A549 (cell line): Measurements from ENCODE around the gene MAPKAP1. TPM values are rescaled to one million over a fixed set of nuclear protein-coding genes. Genes with fewer than 3 reads are reported as not detected.

Experiments
- ATAC-seq, 2 experiments: fragments of 200-7000 bp in 1 of 2; fragments of >200 bp in 1 of 2; cut with Nextera tagmentation in 1 of 2; cut with Tn5 transposase in 1 of 2; 3 replicates each; pipeline versions ENCODE4 v1.8.0 to v1.9.1; 2018 to 2020; ENCODE audit warnings: mild to moderate bottlenecking in 1 of 2, moderate library complexity in 1 of 2
- CTCF ChIA-PET: fragments of 300-600 bp; sonication (Branson Sonifier 250); formaldehyde crosslinking; extraction: SDS; loops from one replicate; lab custom pipeline; 2021; ENCODE audit warnings: antibody characterized with exemption, inconsistent platforms; lab: Yijun Ruan, JAX
- POLR2A ChIA-PET: fragments of 350-600 bp; formaldehyde crosslinking; extraction: SDS; loops from one replicate; lab custom pipeline; 2021; ENCODE audit warnings: antibody characterized with exemption, inconsistent platforms; lab: Yijun Ruan, JAX
- DNase-seq, 2 experiments: peaks; one replicate each; pipeline versions ENCODE4 v3.0.0 to v3.0.0-alpha.2; 2011 to 2016; ENCODE audit warnings: low read depth in 1 of 2, low spot score in 1 of 2
- FAIRE-seq: peaks from 2 replicates; lab custom pipeline; 2011; peaks lifted over from hg19 to GRCh38; lab: Jason Lieb, UNC
- H3K27ac ChIP-seq, 2 experiments: fragments of >200 bp; sonication (Bioruptor Twin); formaldehyde crosslinking; 3 replicates each; pipeline ENCODE4 v1.5.1; 2016 to 2017
- H3K4me1 ChIP-seq: fragments of >200 bp; sonication (Bioruptor Twin); formaldehyde crosslinking; 3 replicates; pipeline ENCODE4 v1.6.1; 2016
- H3K4me2 ChIP-seq: fragments of >200 bp; sonication (Bioruptor Twin); formaldehyde crosslinking; 3 replicates; pipeline ENCODE4 v1.6.1; 2016
- H3K4me3 ChIP-seq: fragments of >200 bp; sonication (Bioruptor Twin); formaldehyde crosslinking; 3 replicates; pipeline ENCODE4 v1.5.1; 2016
- H3K9me3 ChIP-seq: fragments of >200 bp; sonication (Bioruptor Twin); formaldehyde crosslinking; 3 replicates; pipeline ENCODE4 v1.6.1; 2016
- CBX8 ChIP-seq: fragments of 200-600 bp; sonication (generic); IDR thresholded peaks from 2 replicates; pipeline ENCODE4 v1.6.1; 2016
- CEBPB ChIP-seq, 2 experiments: fragments of >200 bp in 1 of 2; sonication (Bioruptor Twin) in 1 of 2; formaldehyde crosslinking in 1 of 2; IDR thresholded peaks; 2 replicates each; pipeline ENCODE4 v1.6.1; 2012 to 2016
- EHMT2 ChIP-seq: fragments of 200-600 bp; sonication (generic); IDR thresholded peaks from 2 replicates; pipeline ENCODE4 v1.6.1; 2016; ENCODE audit warnings: antibody characterized with exemption, low read depth, mild to moderate bottlenecking, moderate library complexity
- ESRRA ChIP-seq: fragments of 150-350 bp; IDR thresholded peaks from 2 replicates; pipeline ENCODE4 v1.6.1; 2014; ENCODE audit warnings: mild to moderate bottlenecking, low read length, borderline replicate concordance
- FOSL2 ChIP-seq, 2 experiments: fragments of 450-650 bp in 1 of 2; fragments of >200 bp in 1 of 2; sonication (Bioruptor Twin) in 1 of 2; formaldehyde crosslinking; IDR thresholded peaks; 2 replicates each; pipeline versions ENCODE4 v1.5.0 to v1.6.1; 2016 to 2020; ENCODE audit warnings: mild to moderate bottlenecking in 1 of 2, moderate library complexity in 1 of 2
- HOXA7 ChIP-seq: fragments of 250-450 bp; sonication (Bioruptor Pico); IDR thresholded peaks from 2 replicates; pipeline ENCODE4 v1.5.0; 2020; ENCODE audit warnings: mild to moderate bottlenecking, moderate library complexity
- HOXB5 ChIP-seq: fragments of 250-450 bp; sonication (Bioruptor Pico); IDR thresholded peaks from 2 replicates; pipeline ENCODE4 v1.5.0; 2020; ENCODE audit warnings: mild to moderate bottlenecking, moderate library complexity
- KDM1A ChIP-seq: fragments of 200-600 bp; sonication (generic); IDR thresholded peaks from 2 replicates; pipeline ENCODE4 v1.6.1; 2016; ENCODE audit warnings: low read depth, mild to moderate bottlenecking
- KDM5A ChIP-seq: fragments of 200-600 bp; sonication (generic); IDR thresholded peaks from 2 replicates; pipeline ENCODE4 v1.6.1; 2016; ENCODE audit warnings: antibody characterized with exemption, mild to moderate bottlenecking
- MAZ ChIP-seq: fragments of 150-350 bp; IDR thresholded peaks from 2 replicates; pipeline ENCODE4 v1.6.1; 2014; ENCODE audit warnings: antibody characterized with exemption, low read depth, low read length, borderline replicate concordance
- NFE2L2 ChIP-seq: fragments of 150-350 bp; conservative IDR thresholded peaks from 2 replicates; pipeline ENCODE4 v1.6.1; 2014; ENCODE audit warnings: low read length
- POLR2AphosphoS2 ChIP-seq: conservative IDR thresholded peaks from 2 replicates; pipeline ENCODE4 v1.6.1; 2012; ENCODE audit warnings: low read length, improper control_type of control experiment, inconsistent platforms
- RCOR1 ChIP-seq: fragments of 150-350 bp; IDR thresholded peaks from 2 replicates; pipeline ENCODE4 v1.6.1; 2014; ENCODE audit warnings: antibody characterized with exemption, low read length, low read depth
- ZC3H11A ChIP-seq: fragments of 450-650 bp; IDR thresholded peaks from 2 replicates; pipeline ENCODE4 v1.6.1; 2014; ENCODE audit warnings: antibody characterized with exemption, mild to moderate bottlenecking
- ZSCAN20 ChIP-seq: fragments of 250-450 bp; sonication (Bioruptor Pico); IDR thresholded peaks from 2 replicates; pipeline ENCODE4 v1.8.0; 2022; ENCODE audit warnings: mild to moderate bottlenecking, moderate library complexity
- WGBS: methylation state at CpG from one replicate; pipeline ENCODE4 v1.1.6; 2017; ENCODE audit errors: missing lambda C conversion rate; 5-methylcytosine and 5-hydroxymethylcytosine counted together
- polyA plus RNA-seq, 4 experiments: library from polyadenylated mRNA; depleted of rRNA in 3 of 4; stranded (reverse); fragments of >200 nt; fragmentation: RNase III in 1 of 4; extraction: RNeasy Plus Mini Kit Qiagen cat#74134 plus additional on column Dnase treatment in 1 of 4; gene quantifications; 2 replicates in 3 of 4; 3 replicates in 1 of 4; pipeline ENCODE4 v1.2.3, GENCODE V29; 2011 to 2017
- TF ChIP-seq, protein P1 (sequence below): fragments of 150-350 bp; IDR thresholded peaks from 2 replicates; pipeline ENCODE4 v1.6.1; 2014; ENCODE audit warnings: low read depth, mild to moderate bottlenecking, low read length
- TF ChIP-seq, protein P2 (sequence below): fragments of 200-600 bp; sonication (generic); IDR thresholded peaks from 2 replicates; pipeline ENCODE4 v1.6.1; 2016; ENCODE audit warnings: antibody characterized with exemption, mild to moderate bottlenecking, moderate library complexity
- TF ChIP-seq, protein P3 (sequence below): fragments of 450-650 bp; IDR thresholded peaks from 2 replicates; pipeline ENCODE4 v1.6.1; 2014; ENCODE audit warnings: antibody characterized with exemption
- TF ChIP-seq, protein P4 (sequence below): fragments of 250-450 bp; sonication (Bioruptor Pico); IDR thresholded peaks from 2 replicates; pipeline ENCODE4 v1.5.0; 2021; ENCODE audit warnings: mild to moderate bottlenecking, moderate library complexity, borderline replicate concordance
- TF ChIP-seq, protein P5 (sequence below): fragments of 250-450 bp; sonication (Bioruptor Pico); IDR thresholded peaks from 2 replicates; pipeline ENCODE4 v1.5.0; 2020; ENCODE audit warnings: low read depth, mild to moderate bottlenecking, moderate library complexity

The MAPKAP1 gene
- polyA plus RNA-seq, 2 of the 4 experiments (the other 2 are of a cell fraction) = 49.9 to 119 TPM

DNA sequence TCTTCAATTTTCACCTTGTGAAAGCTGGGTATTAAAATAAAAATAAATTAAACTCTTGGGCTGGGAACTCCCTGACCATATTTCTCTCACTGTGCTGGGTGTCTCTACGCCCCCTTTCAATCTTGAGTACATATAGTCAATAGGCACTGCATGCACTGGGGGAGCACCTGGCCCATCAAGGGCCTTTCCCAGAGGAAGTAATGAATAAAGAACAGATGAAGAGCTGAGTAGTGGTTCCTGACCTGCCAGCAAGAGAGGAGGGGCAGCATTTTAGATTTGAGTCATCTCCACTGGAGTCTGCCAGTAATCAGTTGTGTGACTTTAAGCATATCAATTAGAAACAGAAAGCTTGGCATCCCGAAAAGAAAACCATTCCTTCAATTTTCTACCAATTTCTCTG lies 6.2 kb downstream of the MAPKAP1 start:
- Histone ChIP-seq H3K4me2 (no peak overlapping the region), H3K27ac (no peak overlapping the region), H3K4me3 (no peak overlapping the region), H3K4me1 (peaks cover 9% of the 10 kb centered on the region; the same call in 2 of the 3 replicates), H3K9me3 (no peaks in the 10 kb centered on the region)
- no peak for ATAC-seq
- CTCF ChIA-PET = no interaction called here
- FAIRE-seq = no peak
- TF ChIP-seq, protein P1, sequence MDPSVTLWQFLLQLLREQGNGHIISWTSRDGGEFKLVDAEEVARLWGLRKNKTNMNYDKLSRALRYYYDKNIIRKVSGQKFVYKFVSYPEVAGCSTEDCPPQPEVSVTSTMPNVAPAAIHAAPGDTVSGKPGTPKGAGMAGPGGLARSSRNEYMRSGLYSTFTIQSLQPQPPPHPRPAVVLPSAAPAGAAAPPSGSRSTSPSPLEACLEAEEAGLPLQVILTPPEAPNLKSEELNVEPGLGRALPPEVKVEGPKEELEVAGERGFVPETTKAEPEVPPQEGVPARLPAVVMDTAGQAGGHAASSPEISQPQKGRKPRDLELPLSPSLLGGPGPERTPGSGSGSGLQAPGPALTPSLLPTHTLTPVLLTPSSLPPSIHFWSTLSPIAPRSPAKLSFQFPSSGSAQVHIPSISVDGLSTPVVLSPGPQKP = no peak
- TF ChIP-seq POLR2AphosphoS2 = no peak
- TF ChIP-seq RCOR1 = no peak
- TF ChIP-seq MAZ = no peak
- TF ChIP-seq NFE2L2 = no peak
- TF ChIP-seq HOXA7 (CRISPR knock-in tag) = no peak
- no peak for TF ChIP-seq HOXB5
- WGBS = 90% methylated on average over 2 of the region's 2 CpGs
- POLR2A ChIA-PET = no interaction called here
- DNase-seq = no peak

DNA sequence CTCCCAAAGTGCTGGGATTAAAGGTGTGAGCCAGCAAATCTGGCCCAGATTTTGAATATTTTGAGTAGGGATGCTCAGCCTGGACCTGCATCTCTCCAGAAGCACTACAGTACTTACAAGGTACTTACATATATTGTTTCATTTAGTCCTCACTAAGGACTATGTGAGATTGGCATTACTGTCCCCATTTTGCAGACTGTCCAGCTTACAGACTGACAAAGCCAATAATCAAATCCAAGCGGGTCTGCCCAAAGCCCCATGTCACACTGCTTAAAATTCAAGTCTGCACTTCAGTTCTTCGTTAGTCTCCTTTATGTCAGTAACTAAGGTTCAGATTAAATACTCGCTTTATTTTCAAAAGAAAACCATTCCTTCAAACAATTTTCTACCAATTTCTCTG lies 7.1 kb downstream of the MAPKAP1 start:
- no peak overlapping the region for H3K27ac ChIP-seq
- H3K4me1 ChIP-seq = peaks cover under 1% of the 10 kb centered on the region; the same call in 2 of the 3 replicates
- no peaks in the 10 kb centered on the region for H3K9me3 ChIP-seq
- FAIRE-seq (no peak), ATAC-seq (no peak), DNase-seq (no peak)
- WGBS = 93% methylated on average over 3 of the region's 3 CpGs
- no peak overlapping the region for H3K4me2 ChIP-seq
- no peak for TF ChIP-seq ESRRA
- TF ChIP-seq POLR2AphosphoS2 = no peak
- no peak for TF ChIP-seq ZSCAN20 (CRISPR knock-in tag)
- no peak for TF ChIP-seq CEBPB (IDR thresholded peaks at IDR 0.05)
- TF ChIP-seq KDM5A = no peak
- TF ChIP-seq KDM1A = no peak
- no peak for TF ChIP-seq HOXB5
- TF ChIP-seq CBX8 = no peak
- TF ChIP-seq, protein P2, sequence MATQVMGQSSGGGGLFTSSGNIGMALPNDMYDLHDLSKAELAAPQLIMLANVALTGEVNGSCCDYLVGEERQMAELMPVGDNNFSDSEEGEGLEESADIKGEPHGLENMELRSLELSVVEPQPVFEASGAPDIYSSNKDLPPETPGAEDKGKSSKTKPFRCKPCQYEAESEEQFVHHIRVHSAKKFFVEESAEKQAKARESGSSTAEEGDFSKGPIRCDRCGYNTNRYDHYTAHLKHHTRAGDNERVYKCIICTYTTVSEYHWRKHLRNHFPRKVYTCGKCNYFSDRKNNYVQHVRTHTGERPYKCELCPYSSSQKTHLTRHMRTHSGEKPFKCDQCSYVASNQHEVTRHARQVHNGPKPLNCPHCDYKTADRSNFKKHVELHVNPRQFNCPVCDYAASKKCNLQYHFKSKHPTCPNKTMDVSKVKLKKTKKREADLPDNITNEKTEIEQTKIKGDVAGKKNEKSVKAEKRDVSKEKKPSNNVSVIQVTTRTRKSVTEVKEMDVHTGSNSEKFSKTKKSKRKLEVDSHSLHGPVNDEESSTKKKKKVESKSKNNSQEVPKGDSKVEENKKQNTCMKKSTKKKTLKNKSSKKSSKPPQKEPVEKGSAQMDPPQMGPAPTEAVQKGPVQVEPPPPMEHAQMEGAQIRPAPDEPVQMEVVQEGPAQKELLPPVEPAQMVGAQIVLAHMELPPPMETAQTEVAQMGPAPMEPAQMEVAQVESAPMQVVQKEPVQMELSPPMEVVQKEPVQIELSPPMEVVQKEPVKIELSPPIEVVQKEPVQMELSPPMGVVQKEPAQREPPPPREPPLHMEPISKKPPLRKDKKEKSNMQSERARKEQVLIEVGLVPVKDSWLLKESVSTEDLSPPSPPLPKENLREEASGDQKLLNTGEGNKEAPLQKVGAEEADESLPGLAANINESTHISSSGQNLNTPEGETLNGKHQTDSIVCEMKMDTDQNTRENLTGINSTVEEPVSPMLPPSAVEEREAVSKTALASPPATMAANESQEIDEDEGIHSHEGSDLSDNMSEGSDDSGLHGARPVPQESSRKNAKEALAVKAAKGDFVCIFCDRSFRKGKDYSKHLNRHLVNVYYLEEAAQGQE = no peak
- POLR2A ChIA-PET = no interaction called here
- no peak overlapping the region for H3K4me3 ChIP-seq
- CTCF ChIA-PET = no interaction called here

DNA sequence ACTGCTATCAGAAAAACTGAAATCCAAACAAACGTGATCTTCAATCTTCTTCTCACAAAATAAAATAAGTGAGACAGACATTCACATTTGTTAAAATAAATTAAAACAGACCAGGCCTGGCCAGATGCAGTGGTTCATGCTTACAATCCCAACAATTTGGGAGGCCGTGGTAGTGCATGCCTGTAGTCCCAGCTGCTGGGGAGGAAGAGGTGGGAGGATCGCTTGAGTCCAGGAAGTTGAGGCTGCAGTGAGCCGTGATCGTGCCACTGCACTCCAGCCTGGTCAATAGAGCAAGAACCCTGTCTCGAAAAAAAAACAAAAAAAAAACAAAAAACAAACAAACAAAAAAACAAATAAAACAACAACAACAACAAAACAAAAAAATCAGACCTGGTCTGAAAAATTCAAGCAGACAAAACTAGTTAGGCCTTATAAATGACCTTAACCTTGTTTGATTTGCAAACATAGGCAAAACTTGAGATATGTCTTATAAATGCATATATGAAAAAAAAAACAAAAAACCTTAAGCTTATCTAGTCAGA lies 10.8 kb downstream of the MAPKAP1 start:
- TF ChIP-seq EHMT2 = no peak
- TF ChIP-seq, protein P3, sequence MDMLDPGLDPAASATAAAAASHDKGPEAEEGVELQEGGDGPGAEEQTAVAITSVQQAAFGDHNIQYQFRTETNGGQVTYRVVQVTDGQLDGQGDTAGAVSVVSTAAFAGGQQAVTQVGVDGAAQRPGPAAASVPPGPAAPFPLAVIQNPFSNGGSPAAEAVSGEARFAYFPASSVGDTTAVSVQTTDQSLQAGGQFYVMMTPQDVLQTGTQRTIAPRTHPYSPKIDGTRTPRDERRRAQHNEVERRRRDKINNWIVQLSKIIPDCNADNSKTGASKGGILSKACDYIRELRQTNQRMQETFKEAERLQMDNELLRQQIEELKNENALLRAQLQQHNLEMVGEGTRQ = no peak
- TF ChIP-seq, protein P4, sequence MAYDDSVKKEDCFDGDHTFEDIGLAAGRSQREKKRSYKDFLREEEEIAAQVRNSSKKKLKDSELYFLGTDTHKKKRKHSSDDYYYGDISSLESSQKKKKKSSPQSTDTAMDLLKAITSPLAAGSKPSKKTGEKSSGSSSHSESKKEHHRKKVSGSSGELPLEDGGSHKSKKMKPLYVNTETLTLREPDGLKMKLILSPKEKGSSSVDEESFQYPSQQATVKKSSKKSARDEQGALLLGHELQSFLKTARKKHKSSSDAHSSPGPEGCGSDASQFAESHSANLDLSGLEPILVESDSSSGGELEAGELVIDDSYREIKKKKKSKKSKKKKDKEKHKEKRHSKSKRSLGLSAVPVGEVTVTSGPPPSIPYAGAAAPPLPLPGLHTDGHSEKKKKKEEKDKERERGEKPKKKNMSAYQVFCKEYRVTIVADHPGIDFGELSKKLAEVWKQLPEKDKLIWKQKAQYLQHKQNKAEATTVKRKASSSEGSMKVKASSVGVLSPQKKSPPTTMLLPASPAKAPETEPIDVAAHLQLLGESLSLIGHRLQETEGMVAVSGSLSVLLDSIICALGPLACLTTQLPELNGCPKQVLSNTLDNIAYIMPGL (CRISPR knock-in tag) = no peak
- no peak for TF ChIP-seq ZC3H11A
- TF ChIP-seq ZSCAN20 (CRISPR knock-in tag) = no peak
- TF ChIP-seq, protein P5, sequence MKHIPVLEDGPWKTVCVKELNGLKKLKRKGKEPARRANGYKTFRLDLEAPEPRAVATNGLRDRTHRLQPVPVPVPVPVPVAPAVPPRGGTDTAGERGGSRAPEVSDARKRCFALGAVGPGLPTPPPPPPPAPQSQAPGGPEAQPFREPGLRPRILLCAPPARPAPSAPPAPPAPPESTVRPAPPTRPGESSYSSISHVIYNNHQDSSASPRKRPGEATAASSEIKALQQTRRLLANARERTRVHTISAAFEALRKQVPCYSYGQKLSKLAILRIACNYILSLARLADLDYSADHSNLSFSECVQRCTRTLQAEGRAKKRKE (CRISPR knock-in tag) = no peak
- no peak for TF ChIP-seq FOSL2 (IDR thresholded peaks at IDR 0.05)
- TF ChIP-seq FOSL2 (CRISPR knock-in tag; IDR thresholded peaks at IDR 0.05) = no peak
- TF ChIP-seq, all 56 proteins: peak for 0
- POLR2A ChIA-PET = interaction anchor here (2.1 kb wide), 1 partner anchor 11 kb away, joined by 8 read pairs; the partner anchor contains the start of gene MAPKAP1
- H3K4me1 ChIP-seq = no peaks in the 10 kb centered on the region; the same call in 2 of the 3 replicates
- no peaks in the 10 kb centered on the region for H3K9me3 ChIP-seq
- DNase-seq = no peak
- no peak for ATAC-seq
- CTCF ChIA-PET = interaction anchor here (1.8 kb wide), 1 partner anchor 702 kb away, joined by 4 read pairs; no protein-coding TSS in a partner anchor
- 85% methylated on average over 6 of the region's 6 CpGs for WGBS
- H3K4me2 ChIP-seq = no peak overlapping the region
- FAIRE-seq = no peak
- no peak overlapping the region for H3K4me3 ChIP-seq
- no peak overlapping the region for H3K27ac ChIP-seq
